Measurements from ENCODE around the gene CRACDL.

Gene CRACDL

DNA sequence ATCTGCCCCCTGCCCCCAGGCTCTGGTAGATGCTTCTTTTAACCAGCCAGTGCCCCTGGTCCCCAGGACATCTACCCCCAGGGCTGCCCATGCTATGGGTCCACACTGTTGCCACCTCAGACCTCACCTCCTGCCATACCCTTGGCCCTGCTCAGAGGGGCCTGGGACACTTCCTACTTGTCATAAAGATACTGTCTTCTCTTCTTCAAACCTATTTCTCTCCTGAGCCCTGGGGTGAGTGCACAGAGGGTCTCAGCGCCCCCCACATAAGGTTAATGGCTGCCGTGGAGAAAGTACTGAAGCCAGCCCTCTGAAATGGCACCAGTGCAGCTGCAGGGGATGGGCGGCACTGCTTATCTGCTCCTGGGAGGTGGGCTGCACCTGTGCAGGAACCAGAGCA is 127.5 kb downstream of the CRACDL start:
- Histone ChIP-seq H3K79me2 (ENCODE audit: low read length) (no peaks in the 10 kb centered on the region), H3K9ac (ENCODE audit: low read length) (no peak overlapping the region), H3K4me3 (ENCODE audit: low read length) (no peak overlapping the region), H3K27ac (ENCODE audit: low read length) (no peak overlapping the region), H3K9me3 (ENCODE audit: insufficient read depth, low read length) (no peaks in the 10 kb centered on the region), H4K20me1 (ENCODE audit: insufficient read depth, low read length) (no peaks in the 10 kb centered on the region), H3K27me3 (ENCODE audit: low read depth, low read length) (peaks cover 21% of the 10 kb centered on the region), H3K4me2 (ENCODE audit: low read length) (no peak overlapping the region), H3K4me1 (ENCODE audit: low read length) (no peaks in the 10 kb centered on the region), H2AFZ (ENCODE audit: low read depth, low read length) (no peak overlapping the region), H3K36me3 (replicated peaks; ENCODE audit: low read depth, low read length) (no peaks in the 10 kb centered on the region)
- TF ChIP-seq EZH2phosphoT487 (IDR thresholded peaks at IDR 0.05; ENCODE audit: low read depth), result no peak
- TF ChIP-seq CTCF (IDR thresholded peaks at IDR 0.05; ENCODE audit: low read depth, low read length), result no peak

GRCh38 chr2:98807929-98808328 is 128.1 kb downstream of the CRACDL start:
- Histone ChIP-seq H2AFZ (ENCODE audit: low read depth, low read length) (no peak overlapping the region), H3K4me3 (ENCODE audit: low read length) (no peak overlapping the region), H3K4me2 (ENCODE audit: low read length) (no peak overlapping the region), H3K27ac (ENCODE audit: low read length) (no peak overlapping the region), H3K36me3 (replicated peaks; ENCODE audit: low read depth, low read length) (no peaks in the 10 kb centered on the region), H3K27me3 (ENCODE audit: low read depth, low read length) (peaks cover 21% of the 10 kb centered on the region), H3K79me2 (ENCODE audit: low read length) (no peaks in the 10 kb centered on the region), H3K9ac (ENCODE audit: low read length) (no peak overlapping the region), H4K20me1 (ENCODE audit: insufficient read depth, low read length) (no peaks in the 10 kb centered on the region), H3K9me3 (ENCODE audit: insufficient read depth, low read length) (no peaks in the 10 kb centered on the region), H3K4me1 (ENCODE audit: low read length) (no peaks in the 10 kb centered on the region)
- TF ChIP-seq CTCF (IDR thresholded peaks at IDR 0.05; ENCODE audit: low read depth, low read length), result no peak
- TF ChIP-seq EZH2phosphoT487 (IDR thresholded peaks at IDR 0.05; ENCODE audit: low read depth), result no peak

GRCh38 chr2:98807221-98807620 is 128.8 kb downstream of the CRACDL start:
- H3K27ac ChIP-seq (ENCODE audit: low read length), result no peak overlapping the region
- TF ChIP-seq EZH2phosphoT487 (IDR thresholded peaks at IDR 0.05; ENCODE audit: low read depth) (no peak), CTCF (IDR thresholded peaks at IDR 0.05; ENCODE audit: low read depth, low read length) (no peak)
- H3K27me3 ChIP-seq (ENCODE audit: low read depth, low read length), result peaks cover 21% of the 10 kb centered on the region
- H3K36me3 ChIP-seq (replicated peaks; ENCODE audit: low read depth, low read length), result no peaks in the 10 kb centered on the region
- H3K4me1 ChIP-seq (ENCODE audit: low read length), result no peaks in the 10 kb centered on the region
- no peak overlapping the region for H2AFZ ChIP-seq (ENCODE audit: low read depth, low read length)
- H3K9ac ChIP-seq (ENCODE audit: low read length), result no peak overlapping the region
- H4K20me1 ChIP-seq (ENCODE audit: insufficient read depth, low read length), result no peaks in the 10 kb centered on the region
- no peak overlapping the region for H3K4me3 ChIP-seq (ENCODE audit: low read length)
- no peaks in the 10 kb centered on the region for H3K9me3 ChIP-seq (ENCODE audit: insufficient read depth, low read length)
- H3K79me2 ChIP-seq (ENCODE audit: low read length), result no peaks in the 10 kb centered on the region
- no peak overlapping the region for H3K4me2 ChIP-seq (ENCODE audit: low read length)

- Histone ChIP-seq H3K9me3 (ENCODE audit: insufficient read depth, low read length) (no peaks in the 10 kb centered on the region), H4K20me1 (ENCODE audit: insufficient read depth, low read length) (no peaks in the 10 kb centered on the region), H3K4me1 (ENCODE audit: low read length) (no peaks in the 10 kb centered on the region), H3K4me3 (ENCODE audit: low read length) (no peak overlapping the region), H3K9ac (ENCODE audit: low read length) (no peak overlapping the region), H3K27ac (ENCODE audit: low read length) (no peak overlapping the region), H2AFZ (ENCODE audit: low read depth, low read length) (no peak overlapping the region), H3K36me3 (replicated peaks; ENCODE audit: low read depth, low read length) (no peaks in the 10 kb centered on the region), H3K27me3 (ENCODE audit: low read depth, low read length) (peaks cover 19% of the 10 kb centered on the region), H3K79me2 (ENCODE audit: low read length) (no peaks in the 10 kb centered on the region), H3K4me2 (ENCODE audit: low read length) (no peak overlapping the region)
- TF ChIP-seq CTCF (IDR thresholded peaks at IDR 0.05; ENCODE audit: low read depth, low read length) (no peak), EZH2phosphoT487 (IDR thresholded peaks at IDR 0.05; ENCODE audit: low read depth) (no peak)
Observed at GRCh38 chr2:98806236-98806697, 129.8 kb downstream of the CRACDL start.
